IMR-90 (cell line): Measurements from ENCODE around the gene GPC5. TPM values are rescaled to one million over a fixed set of nuclear protein-coding genes. Genes with fewer than 3 reads are reported as not detected.

Experiments used
- ATAC-seq: fragments of 200-7000 bp; cut with Tn5 transposase; 2 replicates; pipeline ENCODE4 v1.9.1; 2020; ENCODE audit warnings: low read depth, mild to moderate bottlenecking, moderate library complexity
- BruUV-seq: library from RNA; stranded (reverse); fragments of 400-500 nt; replicated peaks from 2 replicates; lab custom pipeline; 2021; lab: Mats Ljungman, UMichigan
- CTCF ChIA-PET: fragments of 300-600 bp; formaldehyde crosslinking; extraction: SDS; loops from one replicate; lab custom pipeline; 2021; ENCODE audit warnings: antibody characterized with exemption; lab: Yijun Ruan, JAX
- POLR2A ChIA-PET: fragments of 300-600 bp; sonication (Branson Sonifier 250); formaldehyde crosslinking; loops from one replicate; lab custom pipeline; 2022; ENCODE audit warnings: antibody characterized with exemption; ENCODE audit not compliant: unreplicated experiment; lab: Charles Lee
- DNase-seq: peaks from one replicate; pipeline ENCODE4 v3.0.0; 2013
- H2AFZ ChIP-seq: replicated peaks from 2 replicates; pipeline ENCODE3; 2013; ENCODE audit warnings: low read length, mild to moderate bottlenecking; ENCODE audit not compliant: poor library complexity
- H2AK5ac ChIP-seq: 2 replicates; pipeline ENCODE4 v1.6.1; 2013; ENCODE audit warnings: low read depth, low read length, inconsistent platforms
- H2AK9ac ChIP-seq: replicated peaks from 2 replicates; pipeline ENCODE3; 2013; ENCODE audit warnings: mild to moderate bottlenecking, low read depth, low read length, moderate library complexity; ENCODE audit not compliant: poor library complexity
- H2BK120ac ChIP-seq: 2 replicates; pipeline ENCODE4 v1.6.1; 2013; ENCODE audit warnings: low read depth, low read length, inconsistent platforms
- H2BK15ac ChIP-seq: 3 replicates; pipeline ENCODE4 v1.6.1; 2013; ENCODE audit warnings: low read depth, low read length, inconsistent platforms
- H2BK20ac ChIP-seq: 2 replicates; pipeline ENCODE4 v1.6.1; 2013; ENCODE audit warnings: low read depth, mild to moderate bottlenecking, inconsistent platforms, low read length, moderate library complexity
- H2BK5ac ChIP-seq: 2 replicates; pipeline ENCODE4 v1.6.1; 2013; ENCODE audit warnings: mild to moderate bottlenecking, low read depth, low read length, inconsistent platforms; ENCODE audit not compliant: poor library complexity, severe bottlenecking
- H3K14ac ChIP-seq: replicated peaks from 2 replicates; pipeline ENCODE4 v1.6.1; 2013; ENCODE audit warnings: low read depth, low read length, inconsistent platforms
- H3K18ac ChIP-seq: 2 replicates; pipeline ENCODE4 v1.6.1; 2013; ENCODE audit warnings: low read depth, low read length, control low read depth
- H3K23ac ChIP-seq: 2 replicates; pipeline ENCODE4 v1.6.1; 2013; ENCODE audit warnings: low read depth, low read length, inconsistent platforms
- H3K27ac ChIP-seq: 2 replicates; pipeline ENCODE4 v1.5.1; 2013; ENCODE audit warnings: mild to moderate bottlenecking, control low read depth, low read length; ENCODE audit not compliant: insufficient read depth
- H3K27me3 ChIP-seq: 2 replicates; pipeline ENCODE4 v1.6.1; 2013; ENCODE audit warnings: low read length; ENCODE audit not compliant: control insufficient read depth, insufficient read depth
- H3K36me3 ChIP-seq: 2 replicates; pipeline ENCODE4 v1.6.1; 2013; ENCODE audit warnings: low read length, mixed read lengths; ENCODE audit not compliant: control insufficient read depth, insufficient read depth
- H3K4ac ChIP-seq: 2 replicates; pipeline ENCODE4 v1.6.1; 2013; ENCODE audit warnings: low read depth, low read length, inconsistent platforms
- H3K4me1 ChIP-seq: 2 replicates; pipeline ENCODE4 v1.6.1; 2013; ENCODE audit warnings: low read length, mixed read lengths; ENCODE audit not compliant: control insufficient read depth, insufficient read depth
- H3K4me2 ChIP-seq: 2 replicates; pipeline ENCODE4 v1.6.1; 2013; ENCODE audit warnings: low read depth, mild to moderate bottlenecking, control low read depth, low read length, moderate library complexity
- H3K4me3 ChIP-seq: 2 replicates; pipeline ENCODE4 v1.5.1; 2013; ENCODE audit warnings: low read depth, mild to moderate bottlenecking, control low read depth, low read length, moderate library complexity; ENCODE audit not compliant: insufficient read depth
- H3K56ac ChIP-seq: 2 replicates; pipeline ENCODE4 v1.6.1; 2013; ENCODE audit warnings: low read length, inconsistent platforms; ENCODE audit not compliant: insufficient read depth; ENCODE audit errors: extremely low read depth
- H3K79me1 ChIP-seq, 2 experiments: 2 replicates each; pipeline ENCODE4 v1.6.1; 2013; ENCODE audit warnings: low read length in 2 of 2, inconsistent platforms in 1 of 2, low read depth in 1 of 2
- H3K9ac ChIP-seq: 2 replicates; pipeline ENCODE4 v1.6.1; 2013; ENCODE audit warnings: low read depth, low read length, control low read depth
- H3K9me1 ChIP-seq: 2 replicates; pipeline ENCODE4 v1.6.1; 2013; ENCODE audit warnings: low read length, inconsistent platforms; ENCODE audit not compliant: insufficient read depth
- H3K9me3 ChIP-seq: 2 replicates; pipeline ENCODE4 v1.6.1; 2013; ENCODE audit warnings: low read length; ENCODE audit not compliant: control insufficient read depth, insufficient read depth
- H4K20me1 ChIP-seq: 2 replicates; pipeline ENCODE4 v1.6.1; 2013; ENCODE audit warnings: low read length, inconsistent platforms; ENCODE audit not compliant: insufficient read depth
- H4K5ac ChIP-seq: 2 replicates; pipeline ENCODE4 v1.6.1; 2013; ENCODE audit warnings: mild to moderate bottlenecking, low read depth, low read length, control low read depth
- H4K8ac ChIP-seq, 2 experiments: 2 replicates each; pipeline ENCODE4 v1.6.1; 2013; ENCODE audit warnings: low read depth in 2 of 2, low read length in 2 of 2, control low read depth in 1 of 2, inconsistent platforms in 1 of 2
- H4K91ac ChIP-seq: 2 replicates; pipeline ENCODE4 v1.6.1; 2013; ENCODE audit warnings: low read depth, low read length, inconsistent platforms; ENCODE audit not compliant: insufficient read depth
- BHLHE40 ChIP-seq: fragments of 150-350 bp; IDR thresholded peaks from 2 replicates; pipeline ENCODE4 v1.6.1; 2016; ENCODE audit warnings: mild to moderate bottlenecking, low read depth, low read length
- CEBPB ChIP-seq: IDR thresholded peaks from 2 replicates; pipeline ENCODE4 v1.6.1; 2012; ENCODE audit warnings: low read depth, low read length, improper control_type of control experiment
- CTCF ChIP-seq: conservative IDR thresholded peaks from 2 replicates; pipeline ENCODE4 v1.5.1; 2012; ENCODE audit warnings: mild to moderate bottlenecking, low read depth, low read length, improper control_type of control experiment
- MAFK ChIP-seq: IDR thresholded peaks from 2 replicates; pipeline ENCODE4 v1.6.1; 2012; ENCODE audit warnings: low read depth, low read length, improper control_type of control experiment
- MXI1 ChIP-seq: IDR thresholded peaks from 2 replicates; pipeline ENCODE4 v1.6.1; 2012; ENCODE audit warnings: low read depth, mild to moderate bottlenecking, low read length, moderate library complexity, borderline replicate concordance
- POLR2A ChIP-seq: IDR thresholded peaks from 2 replicates; pipeline ENCODE4 v1.6.1; 2012; ENCODE audit warnings: mild to moderate bottlenecking, low read depth, low read length
- RAD21 ChIP-seq: IDR thresholded peaks from 2 replicates; pipeline ENCODE4 v1.6.1; 2012; ENCODE audit warnings: low read length, improper control_type of control experiment
- SMC3 ChIP-seq: fragments of 150-350 bp; IDR thresholded peaks from 2 replicates; pipeline ENCODE4 v1.6.1; 2016; ENCODE audit warnings: low read depth, mild to moderate bottlenecking, antibody characterized with exemption, low read length, moderate library complexity
- USF2 ChIP-seq: fragments of 150-350 bp; IDR thresholded peaks from 2 replicates; pipeline ENCODE4 v1.6.1; 2017; ENCODE audit warnings: mild to moderate bottlenecking, antibody characterized with exemption, low read length, low read depth
- WGBS, 2 experiments: methylation state at CpG; one replicate each; pipeline versions ENCODE4 v1.1.5 to v1.1.7; 2013; ENCODE audit warnings: missing lambda C conversion rate in 2 of 2; ENCODE audit not compliant: insufficient read length in 1 of 2; ENCODE audit errors: extremely low coverage in 2 of 2; 5-methylcytosine and 5-hydroxymethylcytosine counted together
- dilution Hi-C: fragments of 300-500 bp; cut with HindIII; formaldehyde crosslinking; loops from one replicate; pipeline ENCODE4 v1.14.3; 2018; ENCODE audit warnings: low sequenced_read_pairs; ENCODE audit not compliant: unreplicated experiment
- in situ Hi-C: fragments of 300-500 bp; cut with MboI; formaldehyde crosslinking; loops from 3 replicates; pipeline ENCODE4 v1.14.3; 2019; ENCODE audit warnings: low sequenced_read_pairs, inconsistent platforms, mixed read lengths
- intact Hi-C: fragments of 100-400 bp; cut with micrococcal nuclease; formaldehyde crosslinking; loops from 2 replicates; pipeline ENCODE4 v1.10.0; 2022
- polyA plus RNA-seq, 3 experiments: library from polyadenylated mRNA; depleted of rRNA; stranded (reverse); fragments of >200 nt; gene quantifications; 2 replicates each; pipeline ENCODE4 v1.2.3, GENCODE V29; 2012; ENCODE audit warnings: low replicate concordance in 1 of 3
- total RNA-seq: library from RNA; depleted of rRNA; stranded (reverse); fragments of >200 nt; gene quantifications from 2 replicates; pipeline ENCODE4 v1.2.3, GENCODE V29; 2012

Gene GPC5
- total and polyA plus RNA-seq, 2 of the 4 experiments (the other 2 are of a cell fraction): 0.94 to 1.8 TPM

GRCh38 chr13:92164822-92165221 lies 766.4 kb downstream of the GPC5 start:
- H3K23ac ChIP-seq: no peak overlapping the region
- in situ Hi-C loops (no loop called here), intact Hi-C loops (no loop called here), dilution Hi-C loops (no loop called here)
- no peak overlapping the region for H4K8ac ChIP-seq
- no peak overlapping the region for H2BK20ac ChIP-seq
- H3K36me3 ChIP-seq: no peaks in the 10 kb centered on the region
- no peak overlapping the region for H3K4me3 ChIP-seq
- no peak overlapping the region for H2AK5ac ChIP-seq
- H3K27me3 ChIP-seq: no peaks in the 10 kb centered on the region
- no peak overlapping the region for H3K56ac ChIP-seq
- TF ChIP-seq MAFK (no peak), POLR2A (no peak), MXI1 (no peak), BHLHE40 (no peak), CTCF (no peak), CEBPB (no peak), USF2 (no peak), SMC3 (no peak), RAD21 (no peak)
- ATAC-seq: no peak
- H3K79me1 ChIP-seq: no peaks in the 10 kb centered on the region
- H4K91ac ChIP-seq: no peak overlapping the region
- no peak overlapping the region for H2BK5ac ChIP-seq
- H2BK120ac ChIP-seq: no peak overlapping the region
- H3K4ac ChIP-seq: no peak overlapping the region
- H4K5ac ChIP-seq: no peak overlapping the region
- DNase-seq: no peak
- no peak overlapping the region for H3K9ac ChIP-seq
- ChIA-PET CTCF (no interaction called here), POLR2A (no interaction called here)
- no peaks in the 10 kb centered on the region for H3K9me1 ChIP-seq
- WGBS, 2 experiments: no CpG with 5 or more reads among the region's 5 CpGs
- no peak overlapping the region for H2BK15ac ChIP-seq
- no peak overlapping the region for H3K18ac ChIP-seq
- no peak overlapping the region for H2AK9ac ChIP-seq
- H3K4me2 ChIP-seq: no peak overlapping the region
- no peak overlapping the region for H3K27ac ChIP-seq
- no peaks in the 10 kb centered on the region for H3K9me3 ChIP-seq
- H4K20me1 ChIP-seq: no peaks in the 10 kb centered on the region
- H3K14ac ChIP-seq: no peak overlapping the region
- no peaks in the 10 kb centered on the region for H3K4me1 ChIP-seq
- BruUV-seq: no TSS peak
- no peak overlapping the region for H2AFZ ChIP-seq
